SK-N-SH (cell line): ENCODE data around the gene PSMD4.

Experiments
- EP300 ChIP-seq, 2 experiments: IDR thresholded peaks; 2 replicates each; pipeline versions ENCODE4 v1.4.0 to v1.6.1; 2012; ENCODE audit warnings: borderline replicate concordance in 1 of 2, low read depth in 1 of 2, low read length in 1 of 2
- GABPA ChIP-seq: IDR thresholded peaks from 2 replicates; pipeline ENCODE4 v1.4.0; 2012; ENCODE audit warnings: low read depth, mild to moderate bottlenecking
- MXI1 ChIP-seq: IDR thresholded peaks from 2 replicates; pipeline ENCODE4 v1.6.1; 2012; ENCODE audit warnings: mild to moderate bottlenecking, low read depth, low read length, improper control_type of control experiment
- TAF1 ChIP-seq: IDR thresholded peaks from 2 replicates; pipeline ENCODE4 v1.6.1; 2012; ENCODE audit warnings: low read depth, mild to moderate bottlenecking, low read length, moderate library complexity, borderline replicate concordance
- TCF12 ChIP-seq: IDR thresholded peaks from 2 replicates; pipeline ENCODE4 v1.4.0; 2012
- TEAD4 ChIP-seq: IDR thresholded peaks from 2 replicates; pipeline ENCODE4 v1.4.0; 2012; ENCODE audit warnings: mild to moderate bottlenecking, borderline replicate concordance; ENCODE audit not compliant: insufficient read depth
- YY1 ChIP-seq: IDR thresholded peaks from 2 replicates; pipeline ENCODE4 v1.4.0; 2012; ENCODE audit warnings: low read depth, mild to moderate bottlenecking
- TF ChIP-seq, protein P1 (sequence below): fragments of 200-600 bp; sonication (generic); IDR thresholded peaks from 2 replicates; pipeline ENCODE4 v1.6.1; 2017; ENCODE audit warnings: antibody characterized with exemption, mild to moderate bottlenecking, moderate library complexity

DNA sequence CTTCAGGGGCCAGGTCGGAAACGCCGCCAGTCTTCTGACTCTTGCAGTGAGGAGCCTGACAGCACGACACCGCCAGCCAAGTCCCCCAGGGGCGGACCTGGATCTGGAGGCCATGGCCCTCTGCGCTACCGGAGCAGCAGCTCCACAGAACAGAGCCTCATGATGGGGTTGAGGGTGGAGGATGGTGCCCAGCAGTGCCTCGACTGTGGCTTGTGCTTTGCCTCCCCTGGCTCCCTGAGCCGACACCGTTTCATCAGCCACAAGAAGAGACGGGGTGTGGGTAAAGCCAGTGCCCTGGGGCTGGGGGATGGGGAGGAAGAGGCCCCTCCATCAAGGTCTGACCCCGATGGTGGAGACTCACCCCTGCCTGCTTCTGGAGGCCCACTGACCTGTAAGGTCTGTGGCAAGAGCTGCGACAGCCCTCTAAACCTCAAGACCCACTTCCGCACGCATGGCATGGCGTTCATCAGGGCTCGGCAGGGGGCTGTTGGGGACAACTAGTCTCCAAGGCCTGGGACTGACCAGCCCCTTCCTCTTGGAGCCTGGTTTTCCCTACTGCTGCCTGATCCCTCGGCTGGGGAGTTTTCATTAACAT is 36.3 kb downstream of the PSMD4 start:
- TF ChIP-seq MXI1 = no peak
- TF ChIP-seq, protein P1, sequence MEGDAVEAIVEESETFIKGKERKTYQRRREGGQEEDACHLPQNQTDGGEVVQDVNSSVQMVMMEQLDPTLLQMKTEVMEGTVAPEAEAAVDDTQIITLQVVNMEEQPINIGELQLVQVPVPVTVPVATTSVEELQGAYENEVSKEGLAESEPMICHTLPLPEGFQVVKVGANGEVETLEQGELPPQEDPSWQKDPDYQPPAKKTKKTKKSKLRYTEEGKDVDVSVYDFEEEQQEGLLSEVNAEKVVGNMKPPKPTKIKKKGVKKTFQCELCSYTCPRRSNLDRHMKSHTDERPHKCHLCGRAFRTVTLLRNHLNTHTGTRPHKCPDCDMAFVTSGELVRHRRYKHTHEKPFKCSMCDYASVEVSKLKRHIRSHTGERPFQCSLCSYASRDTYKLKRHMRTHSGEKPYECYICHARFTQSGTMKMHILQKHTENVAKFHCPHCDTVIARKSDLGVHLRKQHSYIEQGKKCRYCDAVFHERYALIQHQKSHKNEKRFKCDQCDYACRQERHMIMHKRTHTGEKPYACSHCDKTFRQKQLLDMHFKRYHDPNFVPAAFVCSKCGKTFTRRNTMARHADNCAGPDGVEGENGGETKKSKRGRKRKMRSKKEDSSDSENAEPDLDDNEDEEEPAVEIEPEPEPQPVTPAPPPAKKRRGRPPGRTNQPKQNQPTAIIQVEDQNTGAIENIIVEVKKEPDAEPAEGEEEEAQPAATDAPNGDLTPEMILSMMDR = no peak
- no peak for TF ChIP-seq EP300 (IDR thresholded peaks at IDR 0.05; ENCODE audit: borderline replicate concordance in 1 of 2, low read depth in 1 of 2, low read length in 1 of 2)
- TF ChIP-seq TAF1 = no peak
- TF ChIP-seq YY1 = no peak
- no peak for TF ChIP-seq GABPA
- TF ChIP-seq TEAD4 = no peak
- TF ChIP-seq TCF12 = no peak
